HepG2 (cell line): ENCODE data around the gene BAHCC1. TPM values are rescaled to one million over a fixed set of nuclear protein-coding genes. Genes with fewer than 3 reads are reported as not detected.

Experiments
- GPN1 ChIP-seq: sonication (generic); formaldehyde crosslinking; IDR thresholded peaks from 2 replicates; pipeline ENCODE4 v1.5.1; 2020; ENCODE audit warnings: missing genetic modification reagents, borderline replicate concordance
- HCFC1 ChIP-seq: fragments of 150-350 bp; IDR thresholded peaks from 2 replicates; pipeline ENCODE4 v1.6.1; 2014; ENCODE audit warnings: low read depth, low read length
- KDM5B ChIP-seq: sonication (generic); formaldehyde crosslinking; IDR thresholded peaks from 2 replicates; pipeline ENCODE4 v1.4.0; 2020; ENCODE audit warnings: missing genetic modification reagents, mild to moderate bottlenecking, borderline replicate concordance
- TEF ChIP-seq: sonication (generic); formaldehyde crosslinking; IDR thresholded peaks from 2 replicates; pipeline ENCODE4 v1.5.0; 2020; ENCODE audit warnings: missing genetic modification reagents
- YEATS2 ChIP-seq: sonication (generic); formaldehyde crosslinking; IDR thresholded peaks from 2 replicates; pipeline ENCODE4 v1.4.0; 2020; ENCODE audit warnings: missing genetic modification reagents, borderline replicate concordance
- ZBED4 ChIP-seq: sonication (generic); formaldehyde crosslinking; IDR thresholded peaks from 2 replicates; pipeline ENCODE4 v1.4.0; 2020; ENCODE audit warnings: missing genetic modification reagents, borderline replicate concordance
- ZGPAT ChIP-seq: IDR thresholded peaks from 2 replicates; pipeline ENCODE4 v1.6.1; 2016; ENCODE audit warnings: mild to moderate bottlenecking
- ZNF317 ChIP-seq: sonication (generic); formaldehyde crosslinking; IDR thresholded peaks from 2 replicates; pipeline ENCODE4 v1.5.0; 2020; ENCODE audit warnings: mild to moderate bottlenecking, missing genetic modification reagents
- ZNF326 ChIP-seq: sonication (generic); formaldehyde crosslinking; IDR thresholded peaks from 2 replicates; pipeline ENCODE4 v1.4.0; 2020; ENCODE audit warnings: missing genetic modification reagents, borderline replicate concordance
- ZNF343 ChIP-seq: sonication (generic); formaldehyde crosslinking; IDR thresholded peaks from 2 replicates; pipeline ENCODE4 v1.4.0; 2020; ENCODE audit warnings: mild to moderate bottlenecking, missing genetic modification reagents
- ZNF546 ChIP-seq: sonication (generic); formaldehyde crosslinking; conservative IDR thresholded peaks from 2 replicates; pipeline ENCODE4 v1.8.1; 2023; ENCODE audit warnings: mild to moderate bottlenecking, missing genetic modification reagents
- polyA plus RNA-seq, 8 experiments: library from polyadenylated mRNA; depleted of rRNA in 3 of 8; stranded (reverse) in 7 of 8; unstranded in 1 of 8; fragments of >200 nt; fragmentation: Illumina TruSeq in 4 of 8; extraction: Trizol in 4 of 8; gene quantifications; 2 replicates each; pipeline versions ENCODE4 v1.2.1 to v1.2.3, GENCODE V29; 2011 to 2016; ENCODE audit warnings: low read depth in 4 of 8, missing spikeins in 1 of 8, mixed read lengths in 1 of 8; ENCODE audit not compliant: insufficient read depth in 1 of 8
- total RNA-seq, 5 experiments: library from RNA; depleted of rRNA; stranded (reverse); fragments of >200 nt; fragmentation: Illumina TruSeq; extraction: Trizol; gene quantifications; 2 replicates each; pipeline ENCODE4 v1.2.3, GENCODE V29; 2016; ENCODE audit warnings: low read depth in 1 of 5

Gene BAHCC1
- total and polyA plus RNA-seq, 2 of the 13 experiments (the other 11 are each of a cell fraction or from before 2014, with no cell fraction given): 1.4 to 1.7 TPM

GRCh38 chr17:81513753-81514488 is 118.7 kb downstream of the BAHCC1 start (continued):
- TF ChIP-seq ZGPAT (CRISPR knock-in tag): no peak; the same call in 1 of the 2 replicates
- TF ChIP-seq TEF (CRISPR knock-in tag): no peak
- no peak for TF ChIP-seq ZNF326
- TF ChIP-seq ZBED4: peak; percentile 50; the same call in 1 of the 2 replicates
- no peak; the same call in 1 of the 2 replicates for TF ChIP-seq ZNF546 (CRISPR knock-in tag)
- peak; percentile 51 for TF ChIP-seq ZNF317 (CRISPR knock-in tag)
- TF ChIP-seq ZNF343 (CRISPR knock-in tag): no peak
- TF ChIP-seq GPN1 (CRISPR knock-in tag): no peak
- no peak for TF ChIP-seq HCFC1
- TF ChIP-seq KDM5B (CRISPR knock-in tag): no peak
- no peak for TF ChIP-seq YEATS2 (CRISPR knock-in tag)
